Testis (tissue), 3 donors: ENCODE measurements around the gene HID1. TPM values are rescaled to one million over a fixed set of nuclear protein-coding genes. Genes with fewer than 3 reads are reported as not detected.

ENCODE experiments used
- DNase-seq: peaks from one replicate; pipeline ENCODE4 v3.0.0-alpha.2; 2019
- H3K27ac ChIP-seq, 2 donors: fragments of 200-600 bp; sonication (generic); one replicate each; pipeline ENCODE4 v1.5.1; 2019
- H3K27me3 ChIP-seq: fragments of 200-600 bp; sonication (generic); one replicate; pipeline ENCODE4 v1.5.1; 2019
- H3K36me3 ChIP-seq: fragments of 200-600 bp; sonication (generic); one replicate; pipeline ENCODE4 v1.5.1; 2017; ENCODE audit warnings: low read depth; ENCODE audit errors: missing control alignments
- H3K4me1 ChIP-seq: fragments of 200-600 bp; sonication (generic); one replicate; pipeline ENCODE4 v1.5.1; 2019
- H3K4me3 ChIP-seq, 2 donors: fragments of 200-600 bp; sonication (generic); one replicate each; pipeline ENCODE4 v1.5.1; 2017 to 2019
- H3K9me3 ChIP-seq: fragments of 200-600 bp; sonication (generic); one replicate; pipeline ENCODE4 v1.5.1; 2017
- POLR2A ChIP-seq: fragments of 450-650 bp; IDR thresholded peaks from one replicate; pipeline ENCODE4 v1.6.1; 2017; ENCODE audit warnings: antibody characterized with exemption, mild to moderate bottlenecking, moderate library complexity
- WGBS, 2 donors: methylation state at CpG; one replicate each; pipeline ENCODE4 v1.1.5; 2018; 5-methylcytosine and 5-hydroxymethylcytosine counted together
- intact Hi-C: fragments of 100-400 bp; cut with DNase I; formaldehyde crosslinking; loops from one replicate; pipeline ENCODE4 v1.15.1; 2023; ENCODE audit warnings: low total_unique reads
- polyA plus RNA-seq: library from polyadenylated mRNA; stranded (reverse); fragments of 350-450 nt; fragmentation: Illumina TruSeq; extraction: RNeasy Lipid Tissue Mini Kit (QIAGEN cat#74804); gene quantifications from one replicate; pipeline ENCODE4 v1.2.3, GENCODE V29; 2014; ENCODE audit warnings: low read depth, low replicate concordance; ENCODE audit not compliant: insufficient read depth
- total RNA-seq, 2 donors: library from RNA; depleted of rRNA; stranded (reverse); fragments of >200 nt; gene quantifications; one replicate each; pipeline ENCODE4 v1.2.3, GENCODE V29; 2016
- TF ChIP-seq, protein P1 (sequence below), 3 experiments: fragments of 450-650 bp in 2 of 3; fragments of 200-600 bp in 1 of 3; sonication (generic) in 1 of 3; IDR thresholded peaks; one replicate each; pipeline ENCODE4 v1.5.1; 2016 to 2019; ENCODE audit warnings: antibody characterized with exemption in 3 of 3, mild to moderate bottlenecking in 2 of 3, moderate library complexity in 1 of 3

Gene HID1
- total and polyA plus RNA-seq, 3 donors from 2014 or later, result 18.6 to 45.8 (median 40.9) TPM

DNA sequence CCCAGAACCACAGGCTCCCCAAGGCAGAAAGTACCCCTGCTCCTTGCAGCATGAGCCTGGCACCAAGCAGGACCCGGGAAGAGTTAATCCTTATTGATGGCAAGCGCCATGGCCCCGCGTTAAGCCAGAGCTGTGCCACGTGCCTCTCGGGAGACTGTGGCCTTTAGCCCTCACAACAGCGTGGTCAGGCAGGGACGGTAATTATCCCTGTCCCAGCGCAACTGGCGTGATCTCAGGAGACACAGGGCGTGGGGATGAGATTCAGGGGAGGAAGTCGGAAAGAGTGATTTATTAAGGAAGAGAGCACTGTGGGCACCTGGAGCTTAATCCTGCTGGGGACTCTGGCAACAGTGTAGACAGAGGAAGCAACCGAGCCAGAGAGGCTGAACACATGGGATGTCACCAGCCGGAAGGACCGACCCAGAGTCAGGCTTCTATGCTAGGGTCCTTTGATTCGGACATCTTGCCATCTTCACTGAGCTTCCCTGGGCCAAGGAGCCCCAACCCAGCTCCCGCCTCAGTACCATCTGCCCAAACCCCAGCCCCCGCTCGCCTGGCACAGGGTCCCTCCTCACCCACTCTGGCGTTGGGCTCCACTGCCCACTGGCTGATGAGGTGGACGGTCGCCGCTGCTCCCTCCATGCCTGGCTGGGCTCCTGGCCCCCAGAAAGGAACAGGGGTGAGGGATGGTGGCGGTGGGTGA is 20.0 kb downstream of the HID1 start:
- no peak for DNase-seq
- intact Hi-C loops, result no loop called here
- no peaks in the 10 kb centered on the region for H3K36me3 ChIP-seq
- TF ChIP-seq, protein P1, sequence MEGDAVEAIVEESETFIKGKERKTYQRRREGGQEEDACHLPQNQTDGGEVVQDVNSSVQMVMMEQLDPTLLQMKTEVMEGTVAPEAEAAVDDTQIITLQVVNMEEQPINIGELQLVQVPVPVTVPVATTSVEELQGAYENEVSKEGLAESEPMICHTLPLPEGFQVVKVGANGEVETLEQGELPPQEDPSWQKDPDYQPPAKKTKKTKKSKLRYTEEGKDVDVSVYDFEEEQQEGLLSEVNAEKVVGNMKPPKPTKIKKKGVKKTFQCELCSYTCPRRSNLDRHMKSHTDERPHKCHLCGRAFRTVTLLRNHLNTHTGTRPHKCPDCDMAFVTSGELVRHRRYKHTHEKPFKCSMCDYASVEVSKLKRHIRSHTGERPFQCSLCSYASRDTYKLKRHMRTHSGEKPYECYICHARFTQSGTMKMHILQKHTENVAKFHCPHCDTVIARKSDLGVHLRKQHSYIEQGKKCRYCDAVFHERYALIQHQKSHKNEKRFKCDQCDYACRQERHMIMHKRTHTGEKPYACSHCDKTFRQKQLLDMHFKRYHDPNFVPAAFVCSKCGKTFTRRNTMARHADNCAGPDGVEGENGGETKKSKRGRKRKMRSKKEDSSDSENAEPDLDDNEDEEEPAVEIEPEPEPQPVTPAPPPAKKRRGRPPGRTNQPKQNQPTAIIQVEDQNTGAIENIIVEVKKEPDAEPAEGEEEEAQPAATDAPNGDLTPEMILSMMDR (IDR thresholded peaks at IDR 0.05), result no peak
- no peak for TF ChIP-seq POLR2A
- H3K27ac ChIP-seq, result no peak overlapping the region
- no peaks in the 10 kb centered on the region for H3K9me3 ChIP-seq
- no peak overlapping the region for H3K4me3 ChIP-seq
- no peaks in the 10 kb centered on the region for H3K4me1 ChIP-seq
- no peaks in the 10 kb centered on the region for H3K27me3 ChIP-seq
- 65 to 67% methylated on average over 17 to 24 of the region's 24 CpGs for WGBS, 2 donors

DNA sequence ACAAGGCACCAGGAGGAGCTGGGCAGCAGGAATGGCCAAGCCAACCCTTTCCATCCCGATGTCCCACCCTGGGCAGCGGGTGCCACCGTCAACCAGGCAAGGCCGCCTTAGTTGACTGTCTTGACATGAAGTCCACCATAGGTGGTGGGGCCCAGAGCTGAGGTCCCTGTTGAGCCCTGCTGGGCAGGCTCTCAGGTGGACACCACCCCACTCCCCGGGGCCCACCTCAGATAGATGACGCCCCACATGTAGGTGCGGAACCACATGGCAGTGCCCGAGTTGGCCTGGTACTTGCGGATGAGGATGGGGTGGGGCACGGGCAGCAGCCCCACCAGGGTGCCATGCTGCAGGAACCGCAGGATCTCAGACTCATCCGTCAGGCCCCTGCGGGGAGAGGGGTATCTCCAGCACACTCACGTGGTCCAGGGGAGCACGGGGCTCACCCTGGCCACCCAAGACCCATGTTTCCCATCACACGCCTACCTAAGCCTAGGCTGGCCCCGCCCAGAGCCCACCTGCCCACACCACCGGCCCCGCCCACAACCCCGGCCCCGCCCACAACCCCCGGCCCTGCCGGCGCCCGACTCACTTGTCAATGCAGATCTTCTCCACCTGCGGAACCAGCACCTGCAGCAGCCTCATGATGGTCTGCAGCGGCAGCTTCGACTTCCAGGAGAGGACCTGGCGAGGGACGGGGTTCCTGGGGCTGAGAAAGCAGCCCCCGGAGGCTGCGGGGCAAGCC is 20.7 kb downstream of the HID1 start:
- no peaks in the 10 kb centered on the region for H3K36me3 ChIP-seq
- no peak overlapping the region for H3K4me3 ChIP-seq
- TF ChIP-seq, protein P1 (IDR thresholded peaks at IDR 0.05), result no peak
- no peak for TF ChIP-seq POLR2A
- no peaks in the 10 kb centered on the region for H3K27me3 ChIP-seq
- no peaks in the 10 kb centered on the region for H3K4me1 ChIP-seq
- WGBS, 2 donors, result 74 to 98% methylated on average over 9 to 32 of the region's 32 CpGs
- no peak for DNase-seq
- intact Hi-C loops, result no loop called here
- H3K27ac ChIP-seq, result no peak overlapping the region
- no peaks in the 10 kb centered on the region for H3K9me3 ChIP-seq

DNA sequence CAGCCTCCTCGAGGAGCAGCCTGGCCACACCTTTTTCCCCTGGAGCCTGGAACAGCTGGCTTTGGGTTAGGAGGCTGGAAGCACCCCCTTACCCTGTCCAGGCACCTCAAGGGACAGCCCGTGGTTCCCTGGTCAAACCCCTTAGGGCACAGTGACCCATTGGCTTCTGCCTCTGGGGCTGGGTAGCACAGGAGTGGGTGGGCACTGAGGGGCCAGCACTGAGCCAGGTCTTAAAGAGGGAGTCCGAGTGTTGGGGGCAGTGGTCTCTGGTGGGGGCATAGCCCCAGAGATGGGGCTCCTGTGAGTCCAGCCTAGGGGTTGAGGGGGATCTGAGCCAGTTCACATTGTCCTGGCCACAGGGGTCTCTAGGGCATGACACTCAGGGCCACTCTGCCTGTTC is 21.5 kb downstream of the HID1 start:
- no peaks in the 10 kb centered on the region for H3K27me3 ChIP-seq
- 60 to 84% methylated on average over 1 to 3 of the region's 3 CpGs for WGBS, 2 donors
- intact Hi-C loops, result no loop called here

DNA sequence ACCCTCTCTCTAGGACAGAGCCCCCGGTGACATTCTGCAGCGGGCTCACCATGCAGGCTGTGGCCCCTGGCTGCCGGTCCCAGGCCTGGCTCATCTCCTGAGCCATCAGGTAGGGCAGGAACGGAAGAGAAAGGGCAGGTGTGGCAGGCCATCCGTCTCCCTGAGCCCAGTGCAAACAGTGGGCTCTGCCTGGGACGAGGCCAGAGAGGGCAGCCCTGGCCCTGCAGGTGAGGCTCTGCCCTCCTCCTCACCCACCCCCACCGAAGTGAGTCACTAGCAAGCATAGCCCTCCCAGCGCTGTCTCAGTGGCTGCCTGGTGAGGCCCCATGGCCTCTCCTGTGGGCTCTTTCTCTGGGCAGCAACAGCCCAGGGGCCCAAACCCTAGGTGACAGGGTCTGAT is 22.4 kb downstream of the HID1 start:
- Histone ChIP-seq H3K27me3 (no peaks in the 10 kb centered on the region), H3K4me1 (no peaks in the 10 kb centered on the region), H3K9me3 (no peaks in the 10 kb centered on the region), H3K27ac (no peak overlapping the region), H3K4me3 (no peak overlapping the region), H3K36me3 (no peaks in the 10 kb centered on the region)
- WGBS, 2 donors, result 64 to 77% methylated on average over 4 to 6 of the region's 8 CpGs
- TF ChIP-seq, protein P1 (IDR thresholded peaks at IDR 0.05), result no peak
- no peak for TF ChIP-seq POLR2A
- no peak for DNase-seq
- intact Hi-C loops, result no loop called here

More for the DNA sequence above, 21.5 kb downstream of the HID1 start:
- H3K27ac ChIP-seq, result no peak overlapping the region
- H3K9me3 ChIP-seq, result no peaks in the 10 kb centered on the region
- no peaks in the 10 kb centered on the region for H3K36me3 ChIP-seq
- TF ChIP-seq, protein P1 (IDR thresholded peaks at IDR 0.05), result no peak
- TF ChIP-seq POLR2A, result no peak
- no peak for DNase-seq
- no peak overlapping the region for H3K4me3 ChIP-seq
- no peaks in the 10 kb centered on the region for H3K4me1 ChIP-seq
